HG02885 (cell line): Measurements from ENCODE around the gene NDFIP2.
"Not testable (repeated sequence)": the region's sequence is repeated elsewhere in the genome, so short reads cannot be mapped to it uniquely, and the experiment has no call there.

ENCODE experiments used
- ATAC-seq: cut with Tn5 transposase; IDR thresholded peaks from one replicate; pipeline ENCODE4 v1.9.1; 2021; ENCODE audit warnings: mild to moderate bottlenecking; ENCODE audit not compliant: unreplicated experiment, poor library complexity

NDFIP2 gene

DNA sequence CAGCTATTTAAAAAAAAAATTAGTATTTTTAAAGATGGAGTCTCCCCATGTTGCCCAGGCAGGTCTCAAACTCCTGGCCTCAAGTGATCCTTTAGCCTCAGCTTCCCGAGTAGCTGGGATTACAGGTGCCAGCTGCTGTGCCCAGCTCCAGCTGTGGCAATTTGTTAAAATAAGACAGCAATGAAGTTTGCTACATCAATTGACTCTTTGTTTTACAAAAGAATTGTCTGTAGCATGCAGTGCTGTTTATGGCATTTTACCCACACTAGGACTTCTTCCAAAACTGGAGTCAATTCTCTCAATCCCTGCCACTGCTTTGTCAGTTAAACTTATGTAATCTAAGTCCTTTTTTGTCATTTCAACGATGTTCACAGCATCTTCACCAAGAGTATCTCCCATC lies 49.3 kb downstream of the NDFIP2 start:
- ATAC-seq = no peak

DNA sequence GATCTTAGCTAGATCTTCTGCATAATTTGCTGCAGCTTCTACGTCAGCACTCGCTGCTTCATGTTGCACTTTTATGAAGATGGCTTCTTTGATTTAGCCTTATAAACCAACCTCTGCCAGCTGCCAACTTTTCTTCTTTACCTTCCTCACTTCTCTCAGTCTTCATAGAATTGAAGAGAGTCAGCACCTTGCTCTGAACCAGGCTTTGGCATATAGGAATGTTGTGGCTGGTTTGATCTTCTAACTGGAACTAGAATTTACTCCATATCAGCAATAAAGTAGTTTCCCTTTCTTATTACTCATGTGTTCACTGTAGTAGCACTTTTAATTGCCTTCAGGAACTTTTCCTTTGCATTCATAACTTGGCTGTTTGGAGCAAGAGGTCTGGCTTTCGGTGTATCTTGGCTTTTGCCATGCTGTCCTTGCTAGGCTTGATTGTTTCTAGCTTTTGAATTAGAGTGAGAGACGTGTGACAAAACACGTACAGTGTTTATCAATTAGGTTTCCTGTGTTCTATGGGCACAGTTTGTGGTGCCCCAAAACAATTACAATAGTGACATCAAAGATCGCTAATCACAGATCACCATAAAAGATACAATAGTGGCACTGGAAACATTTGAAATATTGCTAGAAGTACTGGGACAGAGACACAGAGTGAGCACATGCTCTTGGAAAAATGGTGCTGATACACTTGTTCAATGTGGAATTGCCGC lies 50.7 kb downstream of the NDFIP2 start:
- ATAC-seq = no peak

DNA sequence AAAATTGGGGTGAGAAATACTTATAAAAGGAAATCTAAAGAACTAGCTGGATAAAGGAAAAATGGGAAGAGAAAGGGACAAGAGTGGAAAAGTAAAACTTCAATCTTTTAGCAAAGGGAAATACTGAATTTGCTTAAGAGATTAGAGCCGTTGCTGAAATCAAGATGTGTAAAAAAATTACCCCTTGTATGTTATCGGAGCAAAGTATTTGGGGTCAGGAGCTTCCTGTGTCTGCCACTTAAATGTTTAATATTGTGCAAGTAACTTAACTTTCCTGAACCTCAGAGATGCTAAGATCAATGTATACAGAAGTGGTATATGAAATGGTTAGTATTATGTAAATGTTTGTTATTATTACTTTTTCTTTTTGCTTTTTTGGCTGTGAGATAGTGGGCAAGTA lies 51.6 kb downstream of the NDFIP2 start:
- no peak for ATAC-seq

- no peak for ATAC-seq
Measured at GRCh38 chr13:79533781-79534400, 52.9 kb downstream of the NDFIP2 start.

- ATAC-seq = no peak
Measured at GRCh38 chr13:79534596-79534995, 53.6 kb downstream of the NDFIP2 start.

DNA sequence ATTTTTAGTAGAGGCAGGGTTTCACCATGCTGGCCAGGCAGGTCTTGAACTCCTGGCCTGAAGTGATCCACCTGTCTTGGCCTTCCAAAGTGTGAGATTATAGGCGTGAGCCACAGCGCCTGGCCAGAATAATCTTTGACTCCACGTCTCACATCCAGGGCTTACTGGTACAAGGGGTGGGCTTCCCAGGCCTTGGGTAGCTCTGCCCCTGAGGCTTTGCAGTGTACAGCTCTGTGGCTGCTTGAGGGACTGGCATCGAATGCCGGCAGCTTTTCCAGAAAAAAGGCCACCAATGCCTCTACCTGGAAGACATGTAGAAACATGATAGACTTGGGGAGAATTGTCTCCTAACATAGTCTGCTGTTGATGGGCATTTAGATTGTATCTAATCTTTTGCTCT lies 57.8 kb downstream of the NDFIP2 start:
- ATAC-seq = no peak

DNA sequence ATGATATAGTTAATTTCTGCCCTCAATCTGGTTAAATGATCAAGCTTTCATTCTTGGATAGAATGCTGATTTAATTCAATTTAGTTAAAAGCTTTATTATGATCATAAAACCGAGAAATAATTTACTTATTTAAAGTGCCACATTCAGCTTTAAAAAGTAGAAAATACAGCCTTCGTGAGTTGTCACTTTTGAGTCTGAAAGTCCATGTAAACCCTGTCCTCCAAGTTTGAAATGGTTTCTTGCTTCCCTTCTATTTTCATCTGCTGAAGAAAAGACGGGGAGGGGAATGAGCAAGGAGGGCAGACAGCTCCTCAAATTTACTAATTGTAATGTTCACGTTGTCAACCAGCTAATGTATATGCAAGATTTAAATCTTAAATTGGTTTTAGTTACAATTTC lies 59.5 kb downstream of the NDFIP2 start:
- ATAC-seq = no peak

DNA sequence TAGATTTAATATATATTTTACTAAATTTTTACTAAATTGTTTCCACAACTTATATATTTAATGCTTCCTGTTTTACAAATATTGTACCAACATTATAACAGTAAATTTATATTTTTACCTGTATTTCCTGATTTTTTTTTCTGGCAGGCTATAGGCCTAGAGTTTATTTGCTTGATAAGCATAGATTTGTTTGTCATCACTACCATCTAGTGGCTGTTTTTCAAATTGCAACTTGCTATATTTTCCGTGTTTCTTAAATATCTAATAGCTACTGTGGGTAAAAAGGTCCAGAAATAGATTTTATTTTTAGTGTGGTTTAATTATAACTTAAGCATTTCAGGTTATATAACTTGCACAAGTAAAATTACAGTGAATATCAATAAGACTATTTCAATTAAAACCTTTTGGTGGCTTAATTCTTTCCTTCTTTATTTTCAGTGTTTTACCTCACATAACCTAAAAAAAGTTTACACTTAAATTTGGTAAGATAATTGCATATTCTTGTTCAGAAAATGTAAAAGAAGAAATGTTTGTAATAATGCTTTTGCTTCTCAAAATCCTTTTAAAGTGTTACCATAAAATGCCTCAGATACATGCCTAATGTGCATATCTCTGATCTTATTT lies 60.6 kb downstream of the NDFIP2 start:
- peak; percentile 65 for ATAC-seq

GRCh38 chr13:79543883-79544282 lies 62.9 kb downstream of the NDFIP2 start:
- ATAC-seq = no peak

DNA sequence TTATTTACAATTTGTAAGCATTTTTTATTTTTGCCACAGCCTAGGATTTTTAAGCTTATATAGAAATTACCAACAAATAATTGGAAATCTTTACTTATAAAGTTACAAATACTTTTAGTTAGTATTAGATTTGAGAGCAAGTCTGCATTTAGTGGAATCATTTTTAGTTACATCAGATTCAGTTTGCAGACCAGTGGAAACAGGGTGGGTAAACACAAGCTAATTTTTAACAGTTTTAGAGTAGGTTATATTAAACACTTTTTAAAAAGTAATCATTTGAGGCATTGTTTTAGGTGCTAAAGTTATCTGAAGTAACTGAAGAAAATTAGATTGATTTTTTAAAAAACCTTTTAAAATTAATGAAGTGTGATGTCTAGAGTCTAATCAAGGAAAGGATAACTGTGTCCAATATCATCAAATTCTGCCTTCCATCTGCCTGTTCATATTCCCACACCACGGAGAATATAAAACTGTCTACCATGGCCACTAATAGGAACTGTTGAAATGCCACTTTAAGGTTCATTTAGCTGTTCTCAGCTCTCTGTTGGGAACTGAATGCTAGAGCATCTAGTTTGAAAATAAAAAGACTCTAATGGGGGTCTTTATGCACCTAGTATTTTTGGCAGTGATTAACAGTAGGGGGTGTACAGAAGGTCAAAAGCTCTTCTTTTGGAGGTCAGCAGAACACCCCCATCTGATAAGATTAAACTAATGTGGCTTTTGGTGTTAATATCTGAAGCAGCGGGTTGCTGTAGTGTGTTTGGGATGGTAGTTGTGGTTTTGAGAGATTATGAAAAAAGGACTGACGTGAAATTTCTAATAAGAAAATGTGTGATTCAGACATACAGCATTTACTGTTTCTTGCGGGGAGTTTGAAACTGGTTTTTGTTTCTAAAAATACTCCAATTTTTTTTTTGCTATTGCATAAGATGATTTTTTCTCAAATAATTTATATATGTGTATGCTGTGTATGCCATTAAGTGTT lies 66.5 kb downstream of the NDFIP2 start:
- ATAC-seq = no peak

GRCh38 chr13:79548902-79549301 lies 67.9 kb downstream of the NDFIP2 start:
- ATAC-seq = no peak

DNA sequence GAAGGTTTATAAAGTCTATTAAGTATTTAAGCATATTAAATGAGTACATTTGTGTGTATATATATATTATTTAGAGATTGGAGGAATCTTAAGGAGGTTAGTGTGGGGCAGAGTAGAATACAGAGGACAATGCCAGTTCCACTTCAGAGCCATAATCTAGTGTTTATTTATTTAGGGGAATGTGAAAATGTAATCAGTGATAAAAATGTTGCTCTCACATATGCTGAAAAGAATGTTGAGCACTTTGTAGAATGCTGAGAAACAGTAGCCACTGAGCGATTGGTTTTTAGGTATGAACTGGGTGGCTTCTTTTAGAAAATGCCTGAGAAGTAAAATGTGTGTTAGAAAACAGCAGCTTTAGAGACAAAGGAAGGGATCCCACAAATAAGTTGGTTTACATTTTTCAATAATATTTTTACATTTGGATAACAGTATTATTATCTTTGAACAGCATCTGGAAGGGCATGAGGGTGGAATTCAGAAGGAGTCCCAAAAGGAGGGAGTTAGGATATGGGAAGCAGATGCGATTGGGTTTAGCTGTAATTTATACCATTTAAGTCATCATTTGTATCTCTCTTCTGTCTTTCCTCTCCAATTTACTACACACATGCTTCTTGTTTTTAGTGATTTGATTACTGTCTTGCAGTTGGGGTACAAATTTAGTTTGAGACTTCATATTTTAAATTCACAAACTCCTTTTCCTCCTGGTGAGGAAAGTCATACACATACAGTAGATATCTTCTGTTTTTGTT lies 68.6 kb downstream of the NDFIP2 start:
- ATAC-seq = no peak

- ATAC-seq = no peak
Measured at GRCh38 chr13:79557666-79558065, 76.7 kb downstream of the NDFIP2 start.

DNA sequence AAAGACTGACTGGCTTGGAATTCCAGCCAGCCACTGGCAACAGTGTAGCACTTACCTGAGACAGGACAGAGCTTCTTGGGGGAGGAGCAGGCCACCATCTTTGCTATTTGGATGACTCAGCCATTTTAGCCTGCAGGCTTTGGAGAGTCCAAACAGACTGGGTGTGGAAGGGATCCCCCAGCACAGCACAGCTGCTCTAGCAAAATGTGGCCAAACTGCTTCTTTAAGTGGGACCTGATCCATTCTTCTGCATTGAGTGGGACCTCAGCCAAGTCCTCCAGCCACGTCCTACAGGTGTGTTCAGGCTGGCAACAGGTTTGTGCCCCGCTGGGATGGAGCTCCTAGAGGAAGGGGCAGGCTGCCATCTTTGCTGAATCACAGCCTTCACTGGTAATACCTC lies 80.0 kb downstream of the NDFIP2 start:
- ATAC-seq = no peak

DNA sequence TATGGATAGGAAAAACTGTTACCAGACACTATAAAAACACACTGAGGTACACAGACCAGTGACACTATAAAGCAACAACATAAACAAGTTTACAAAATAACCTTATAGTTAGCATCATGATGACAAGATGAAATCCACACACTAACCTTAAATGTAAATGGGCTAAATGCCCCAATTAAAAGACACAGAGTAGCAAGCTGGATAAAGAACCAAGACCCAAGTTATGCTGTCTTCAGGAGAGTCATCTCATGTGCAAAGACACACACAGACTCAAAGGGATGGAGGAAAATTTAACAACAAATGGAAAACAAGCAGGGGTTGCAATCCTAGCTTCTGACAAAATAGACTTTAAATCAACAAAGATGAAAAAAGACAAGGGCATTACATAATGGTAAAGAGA lies 81.6 kb downstream of the NDFIP2 start:
- no peak for ATAC-seq

DNA sequence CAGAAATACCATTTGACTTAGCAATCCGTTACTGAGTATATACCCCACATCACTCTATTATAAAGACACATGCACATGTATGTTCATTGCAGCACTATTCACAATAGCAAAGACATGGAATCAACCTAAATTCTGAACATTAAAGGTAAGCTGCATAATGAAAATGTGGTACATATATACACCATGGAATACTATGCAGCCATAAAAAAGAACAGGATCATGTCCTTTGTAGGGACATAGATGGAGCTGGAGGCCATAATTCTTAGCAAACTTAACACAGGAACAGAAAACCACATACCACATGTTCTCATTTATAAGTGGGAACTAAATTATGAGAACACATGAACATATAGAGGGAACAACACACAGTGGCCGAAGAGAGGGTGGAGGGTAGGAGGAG lies 85.2 kb downstream of the NDFIP2 start:
- ATAC-seq = no peak

- ATAC-seq = no peak
Measured at GRCh38 chr13:79571147-79571546, 90.2 kb downstream of the NDFIP2 start.

DNA sequence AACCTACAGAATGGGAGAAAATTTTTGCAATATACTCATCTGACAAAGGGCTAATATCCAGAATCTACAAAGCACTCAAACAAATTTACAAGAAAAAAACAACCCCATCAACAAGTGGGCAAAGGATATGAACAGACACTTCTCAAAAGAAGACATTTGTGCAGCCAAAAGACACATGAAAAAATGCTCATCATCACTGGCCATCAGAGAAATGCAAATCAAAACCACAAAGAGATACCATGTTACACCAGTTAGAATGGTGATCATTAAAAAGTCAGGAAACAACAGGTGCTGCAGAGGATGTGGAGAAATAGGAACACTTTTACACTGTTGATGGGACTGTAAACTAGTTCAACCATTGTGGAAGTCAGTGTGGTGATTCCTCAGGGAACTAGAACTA lies 92.9 kb downstream of the NDFIP2 start:
- not testable (repeated sequence) for ATAC-seq

DNA sequence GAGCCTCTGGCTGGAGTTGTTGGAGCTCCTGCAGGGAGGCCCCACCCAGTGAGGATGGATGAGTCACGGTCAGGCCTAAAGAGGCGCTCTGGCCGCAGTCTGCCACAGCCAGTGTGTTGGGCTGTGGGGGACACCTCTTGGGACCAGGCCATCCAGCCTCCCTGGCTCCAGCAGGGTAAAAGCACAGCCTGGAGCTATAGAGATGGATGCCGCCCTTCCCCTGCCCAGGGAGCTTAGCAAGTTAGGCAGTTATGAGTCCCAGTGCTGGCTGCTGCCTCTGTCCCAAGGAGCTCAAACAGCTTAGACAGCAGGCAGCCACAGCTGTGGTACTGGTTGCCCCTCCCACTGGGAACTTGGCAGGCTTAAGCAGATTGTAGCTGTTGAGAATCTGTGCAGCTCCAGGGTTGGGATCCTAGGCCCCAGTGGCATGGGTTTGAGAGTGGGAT lies 100.9 kb downstream of the NDFIP2 start:
- ATAC-seq = no peak

DNA sequence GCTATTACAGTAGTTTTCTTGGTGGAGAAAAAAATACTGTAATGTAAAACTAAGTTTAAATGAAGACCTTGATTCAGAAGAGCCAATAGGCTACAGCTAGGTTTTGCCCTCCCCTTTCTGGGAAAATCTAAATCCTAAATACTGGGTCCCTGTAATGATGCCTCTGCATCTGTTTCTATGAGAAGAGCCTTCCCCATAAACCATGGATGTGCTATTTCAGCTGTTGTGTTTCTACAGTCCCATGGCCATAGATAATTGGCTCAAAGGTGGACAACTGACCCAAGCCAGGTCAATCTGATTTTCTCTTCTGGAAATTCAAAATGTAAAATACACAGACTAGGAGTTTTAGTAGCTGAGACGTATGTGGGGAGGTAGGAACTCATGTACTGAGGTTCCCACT lies 101.9 kb downstream of the NDFIP2 start:
- ATAC-seq = no peak
